Central memory CD8-positive, alpha-beta T cell (primary cell): ENCODE data around the gene MVP.

Source experiments
- ATAC-seq: fragments of 150-1000 bp; cut with Tn5 transposase; replicated peaks from 2 replicates; pipeline ENCODE4 v1.10.0; 2022; ENCODE audit warnings: mild to moderate bottlenecking, moderate FRiP score, moderate number of reproducible peaks; ENCODE audit not compliant: poor library complexity, severe bottlenecking; ENCODE audit errors: extremely low read depth
- DNase-seq, 2 donors: peaks; one replicate each; pipeline ENCODE4 v3.0.0; 2021; ENCODE audit warnings: low spot score in 2 of 2
- H3K27ac Mint-ChIP-seq: one replicate; pipeline ENCODE4 v1.8.0; 2022; ENCODE audit warnings: low read depth, mild to moderate bottlenecking, moderate library complexity, mixed read lengths
- H3K27me3 Mint-ChIP-seq: one replicate; pipeline ENCODE4 v1.8.0; 2022; ENCODE audit warnings: mixed read lengths
- H3K36me3 Mint-ChIP-seq: one replicate; pipeline ENCODE4 v1.8.0; 2022; ENCODE audit warnings: mild to moderate bottlenecking, moderate library complexity, mixed read lengths; ENCODE audit not compliant: insufficient read depth
- H3K4me1 Mint-ChIP-seq: one replicate; pipeline ENCODE4 v1.8.0; 2022; ENCODE audit warnings: mixed read lengths
- H3K4me3 Mint-ChIP-seq: one replicate; pipeline ENCODE4 v1.8.0; 2022; ENCODE audit warnings: mild to moderate bottlenecking, moderate library complexity, mixed read lengths
- H3K9me3 Mint-ChIP-seq: one replicate; pipeline ENCODE4 v1.8.0; 2022; ENCODE audit warnings: mixed read lengths

Gene MVP

DNA sequence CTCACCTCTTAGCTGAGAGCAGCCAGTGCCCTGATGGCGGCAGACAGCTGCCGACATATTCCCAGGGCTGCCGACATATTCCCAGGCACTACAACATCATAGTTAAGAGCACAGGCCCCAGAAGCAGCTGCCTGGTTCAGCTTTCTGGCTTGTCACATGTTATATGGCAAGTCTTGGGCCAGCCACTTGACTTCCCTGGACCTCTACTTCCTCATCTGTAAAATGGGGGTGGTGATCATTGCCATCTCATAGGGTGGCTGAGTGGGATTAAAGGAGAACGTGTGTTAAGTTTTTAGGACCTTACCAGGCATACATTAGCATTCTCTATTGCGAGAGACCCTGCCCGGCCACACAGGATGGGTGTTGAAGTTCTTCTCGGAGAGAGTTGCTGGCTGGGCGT lies 23.7 kb downstream of the MVP start:
- H3K36me3 Mint-ChIP-seq: peaks cover 50% of the 10 kb centered on the region
- DNase-seq: no peak
- H3K4me1 Mint-ChIP-seq: peaks cover 11% of the 10 kb centered on the region
- H3K9me3 Mint-ChIP-seq: no peaks in the 10 kb centered on the region
- H3K27me3 Mint-ChIP-seq: no peaks in the 10 kb centered on the region
- H3K27ac Mint-ChIP-seq: no peak overlapping the region
- H3K4me3 Mint-ChIP-seq: no peak overlapping the region
- ATAC-seq: no peak

DNA sequence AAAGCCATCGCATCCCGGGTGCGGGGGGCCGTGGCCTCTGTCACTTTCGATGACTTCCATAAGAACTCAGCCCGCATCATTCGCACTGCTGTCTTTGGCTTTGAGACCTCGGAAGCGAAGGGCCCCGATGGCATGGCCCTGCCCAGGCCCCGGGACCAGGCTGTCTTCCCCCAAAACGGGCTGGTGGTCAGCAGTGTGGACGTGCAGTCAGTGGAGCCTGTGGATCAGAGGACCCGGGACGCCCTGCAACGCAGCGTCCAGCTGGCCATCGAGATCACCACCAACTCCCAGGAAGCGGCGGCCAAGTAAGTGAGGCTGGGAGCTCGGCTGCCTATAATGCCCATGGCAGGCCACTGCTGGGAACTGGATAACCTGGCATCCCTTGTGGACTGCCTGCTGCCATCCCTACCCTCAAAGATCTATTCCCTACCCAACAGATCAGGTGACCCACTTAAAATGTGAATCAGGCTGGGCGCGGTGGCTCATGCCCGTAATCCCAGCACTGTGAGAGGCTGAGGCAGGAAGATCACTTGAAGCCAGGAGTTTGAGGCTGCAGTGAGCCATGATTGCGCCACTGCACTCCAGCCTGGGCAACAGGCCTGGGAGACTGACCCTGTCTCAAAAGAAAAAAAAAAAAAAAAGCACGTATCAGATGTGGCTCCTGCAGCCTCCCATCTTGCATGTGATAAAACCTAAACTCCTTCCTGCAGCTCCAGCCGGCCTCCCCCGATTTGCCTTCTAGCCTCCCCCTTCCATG lies 24.5 kb downstream of the MVP start:
- ATAC-seq (no peak), DNase-seq (no peak)
- H3K27ac Mint-ChIP-seq: no peak overlapping the region
- peaks cover 11% of the 10 kb centered on the region for H3K4me1 Mint-ChIP-seq
- no peaks in the 10 kb centered on the region for H3K9me3 Mint-ChIP-seq
- no peaks in the 10 kb centered on the region for H3K27me3 Mint-ChIP-seq
- no peak overlapping the region for H3K4me3 Mint-ChIP-seq
- H3K36me3 Mint-ChIP-seq: peaks cover 44% of the 10 kb centered on the region

DNA sequence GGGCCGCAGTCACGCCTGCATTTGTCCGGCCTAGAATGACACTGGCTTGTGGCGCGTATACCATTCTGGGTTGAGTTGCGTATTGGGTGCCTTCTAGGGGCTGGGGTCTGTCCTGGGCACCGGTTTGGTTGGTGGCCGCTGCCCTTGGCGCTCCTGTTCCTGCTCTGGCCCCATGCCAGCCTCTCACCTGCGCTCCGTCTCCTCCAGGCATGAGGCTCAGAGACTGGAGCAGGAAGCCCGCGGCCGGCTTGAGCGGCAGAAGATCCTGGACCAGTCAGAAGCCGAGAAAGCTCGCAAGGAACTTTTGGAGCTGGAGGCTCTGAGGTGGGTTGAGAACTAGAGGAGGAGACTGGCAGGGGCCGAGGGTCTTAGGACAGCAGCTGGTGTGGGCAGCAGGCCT lies 25.4 kb downstream of the MVP start:
- Mint-ChIP-seq H3K27me3 (no peaks in the 10 kb centered on the region), H3K36me3 (peaks cover 40% of the 10 kb centered on the region)

DNA sequence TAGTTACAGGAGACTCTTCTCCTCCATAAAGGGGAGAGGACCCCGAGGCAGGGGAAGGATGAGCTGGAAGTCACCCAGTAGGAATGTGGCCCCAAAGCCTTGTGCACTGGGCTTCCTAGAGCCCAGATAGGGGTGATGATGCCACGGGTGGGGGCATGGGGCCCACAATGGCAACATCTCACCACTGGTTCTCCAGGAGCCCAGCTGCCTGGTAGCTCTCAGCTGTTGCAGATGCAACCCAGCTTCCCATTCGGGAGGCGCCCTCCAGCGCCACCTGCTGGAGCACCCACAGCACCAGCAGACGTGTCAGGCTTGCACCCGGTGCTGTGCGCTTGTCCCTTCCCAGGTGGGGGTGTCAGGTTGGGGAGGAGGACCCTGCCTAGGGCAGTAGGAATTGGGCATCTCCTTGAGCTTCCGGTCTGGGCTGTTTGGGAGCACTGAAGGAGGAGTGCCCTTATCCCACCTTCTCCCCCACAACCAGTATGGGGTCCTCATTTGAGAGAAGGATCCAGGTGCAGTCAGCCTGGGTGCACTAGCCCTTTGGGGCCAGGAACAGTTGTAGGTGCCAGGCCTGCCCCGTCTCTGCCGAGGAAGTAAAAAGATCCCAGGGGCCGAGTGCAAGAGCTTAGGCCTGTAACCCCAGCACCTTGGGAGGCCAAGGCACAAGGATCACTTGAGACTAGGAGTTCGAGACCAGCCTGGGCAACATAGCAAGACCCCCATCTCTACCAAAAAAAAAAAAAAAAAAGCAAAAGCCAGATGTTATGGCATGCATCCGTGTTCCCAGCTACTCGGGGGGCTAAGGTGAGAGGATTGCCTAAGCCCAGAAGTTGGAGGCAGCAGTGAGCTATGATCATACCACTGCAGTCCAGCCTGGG lies 28.4 kb downstream of the MVP start:
- no peak overlapping the region for H3K4me3 Mint-ChIP-seq
- DNase-seq: peak; percentile 68
- H3K27me3 Mint-ChIP-seq: no peaks in the 10 kb centered on the region
- H3K4me1 Mint-ChIP-seq: peaks cover 11% of the 10 kb centered on the region
- H3K9me3 Mint-ChIP-seq: no peaks in the 10 kb centered on the region
- peak; percentile 85 for ATAC-seq
- peaks cover 20% of the 10 kb centered on the region for H3K36me3 Mint-ChIP-seq
- H3K27ac Mint-ChIP-seq: peak overlapping the region; percentile 71

More for the DNA sequence above, 25.4 kb downstream of the MVP start:
- Mint-ChIP-seq H3K4me1 (peaks cover 11% of the 10 kb centered on the region), H3K9me3 (no peaks in the 10 kb centered on the region), H3K27ac (peak overlapping the region; percentile 67), H3K4me3 (no peak overlapping the region)
- ATAC-seq (no peak), DNase-seq (no peak)

DNA sequence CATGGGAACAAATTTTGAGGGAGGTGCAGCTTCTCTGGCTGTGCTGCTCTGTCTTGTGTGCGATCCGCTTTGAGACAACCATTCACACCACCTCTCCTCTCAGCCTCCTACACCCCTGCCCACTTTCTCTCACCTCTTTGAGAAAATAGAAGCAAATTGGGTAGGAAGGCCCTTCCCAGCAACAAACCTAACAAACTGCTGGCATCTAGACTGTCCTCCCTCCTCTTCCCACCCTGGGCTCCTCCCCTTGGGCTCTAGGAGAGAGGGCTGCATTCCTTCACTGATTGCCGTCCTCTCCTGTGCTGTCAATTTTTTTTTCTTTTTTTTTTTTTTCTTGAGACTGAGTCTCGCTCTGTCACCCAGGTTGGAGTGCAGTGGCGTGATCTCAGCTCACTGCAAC lies 29.2 kb downstream of the MVP start:
- Mint-ChIP-seq H3K27ac (no peak overlapping the region), H3K4me1 (peaks cover 11% of the 10 kb centered on the region), H3K4me3 (no peak overlapping the region), H3K36me3 (peaks cover 17% of the 10 kb centered on the region), H3K27me3 (no peaks in the 10 kb centered on the region), H3K9me3 (no peaks in the 10 kb centered on the region)
- ATAC-seq: no peak
- DNase-seq: no peak

DNA sequence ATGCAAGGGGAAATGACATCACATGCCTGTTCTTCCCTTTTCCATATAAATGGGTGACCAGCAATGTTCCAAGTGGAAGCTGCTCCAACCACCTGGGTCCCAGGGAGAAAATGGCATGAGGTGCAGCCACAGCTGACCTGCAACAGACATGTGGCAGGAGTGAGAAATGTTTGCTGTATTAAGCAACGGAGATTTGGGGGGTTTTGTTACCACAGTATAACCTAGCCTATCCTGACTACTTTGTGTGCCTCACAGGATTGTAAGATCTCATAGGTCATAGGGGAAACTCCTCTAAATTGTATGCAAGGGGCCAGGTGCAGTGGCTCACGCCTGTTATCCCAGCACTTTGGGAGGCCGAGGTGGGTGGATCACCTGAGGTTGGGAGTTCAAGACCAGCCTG lies 30.7 kb downstream of the MVP start:
- H3K27ac Mint-ChIP-seq: no peak overlapping the region
- DNase-seq (no peak), ATAC-seq (no peak)
- no peaks in the 10 kb centered on the region for H3K27me3 Mint-ChIP-seq
- H3K4me1 Mint-ChIP-seq: peaks cover 5% of the 10 kb centered on the region
- H3K4me3 Mint-ChIP-seq: no peak overlapping the region
- H3K36me3 Mint-ChIP-seq: peaks cover 12% of the 10 kb centered on the region
- H3K9me3 Mint-ChIP-seq: no peaks in the 10 kb centered on the region

DNA sequence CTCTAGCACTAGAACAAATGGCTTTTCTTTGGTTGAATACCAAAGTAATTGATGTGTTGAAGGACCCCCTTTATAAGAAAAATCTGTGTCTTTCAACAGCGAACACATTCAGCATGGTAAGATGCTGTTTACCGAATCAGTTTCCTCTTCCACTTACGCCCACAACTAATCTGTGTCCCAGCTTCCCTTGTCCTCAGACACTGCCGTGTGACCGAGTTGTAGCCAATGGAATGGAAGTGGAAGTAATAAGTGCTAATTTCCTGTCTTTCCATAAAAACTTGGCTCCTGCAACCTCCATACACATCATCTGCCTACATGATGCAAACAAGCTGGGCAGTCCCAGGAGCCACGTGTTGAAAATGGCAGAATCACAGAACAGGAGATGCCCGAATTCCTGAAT lies 32.4 kb downstream of the MVP start:
- Mint-ChIP-seq H3K4me1 (peaks cover 5% of the 10 kb centered on the region), H3K4me3 (no peak overlapping the region), H3K9me3 (no peaks in the 10 kb centered on the region), H3K27me3 (no peaks in the 10 kb centered on the region), H3K27ac (no peak overlapping the region), H3K36me3 (peaks cover 10% of the 10 kb centered on the region)
- DNase-seq (no peak), ATAC-seq (no peak)

DNA sequence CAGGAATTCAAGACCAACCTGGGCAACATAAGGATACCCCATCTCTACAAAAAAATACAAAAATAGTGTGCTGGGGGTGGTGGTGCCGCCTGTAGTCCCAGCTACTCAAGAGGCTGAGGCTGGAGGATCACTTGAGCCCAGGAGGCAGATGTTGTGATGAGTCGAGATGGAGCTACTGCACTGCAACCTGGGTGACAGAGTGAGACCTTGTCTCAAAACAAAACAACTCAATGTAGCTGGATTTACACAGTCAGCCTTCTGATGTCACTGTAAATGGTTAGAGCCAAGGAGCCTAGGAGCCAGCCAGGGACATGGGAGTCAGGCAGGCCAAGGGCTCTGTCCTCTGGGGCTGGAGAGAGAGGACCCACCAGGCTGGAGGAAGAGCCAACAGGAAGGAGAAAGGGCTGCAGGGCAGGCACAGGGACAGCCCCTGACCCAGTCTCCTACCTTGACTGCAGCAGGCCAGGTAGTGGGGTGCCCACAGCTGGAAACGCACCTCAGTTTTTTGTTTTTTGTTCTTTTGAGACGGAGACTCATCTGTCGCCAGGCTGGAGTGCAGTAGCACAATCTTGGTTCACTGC lies 34.3 kb downstream of the MVP start:
- ATAC-seq: no peak
- no peak for DNase-seq
- Mint-ChIP-seq H3K36me3 (peaks cover 20% of the 10 kb centered on the region), H3K4me3 (no peak overlapping the region), H3K4me1 (no peaks in the 10 kb centered on the region), H3K27me3 (no peaks in the 10 kb centered on the region), H3K9me3 (no peaks in the 10 kb centered on the region), H3K27ac (no peak overlapping the region)

DNA sequence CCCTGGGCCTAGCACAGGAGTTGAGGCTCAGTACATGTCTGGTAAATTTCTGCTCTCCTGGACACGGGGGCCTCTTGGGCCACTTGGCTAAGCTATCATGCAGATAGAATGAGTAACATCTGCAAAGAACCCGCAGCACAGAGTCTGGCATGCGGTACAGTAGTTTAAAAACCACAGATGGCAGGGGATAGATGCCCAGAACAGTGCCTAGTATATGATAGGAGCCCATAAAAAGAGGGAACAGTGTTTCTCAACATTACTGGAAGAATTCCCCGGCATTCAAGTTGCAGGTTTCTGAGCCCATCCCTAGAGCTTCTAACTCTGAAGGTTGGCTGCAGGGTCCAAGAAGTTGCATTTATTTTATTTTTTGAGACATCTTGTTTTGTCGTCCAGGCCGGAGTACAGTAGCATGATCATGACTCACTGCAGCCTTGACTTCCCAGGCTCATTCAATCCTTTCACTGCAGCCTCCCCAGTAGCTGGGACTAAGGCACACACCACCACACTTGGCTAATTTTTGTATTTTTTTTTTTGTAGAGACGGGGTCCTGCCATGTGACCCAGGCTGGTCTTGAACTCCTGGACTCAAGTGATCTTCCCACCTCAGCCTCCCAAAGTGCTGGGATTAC lies 37.0 kb downstream of the MVP start:
- peaks cover 24% of the 10 kb centered on the region for H3K36me3 Mint-ChIP-seq
- no peak overlapping the region for H3K27ac Mint-ChIP-seq
- no peak for ATAC-seq
- no peaks in the 10 kb centered on the region for H3K27me3 Mint-ChIP-seq
- H3K4me3 Mint-ChIP-seq: no peak overlapping the region
- no peak for DNase-seq
- no peaks in the 10 kb centered on the region for H3K9me3 Mint-ChIP-seq
- peaks cover 13% of the 10 kb centered on the region for H3K4me1 Mint-ChIP-seq

DNA sequence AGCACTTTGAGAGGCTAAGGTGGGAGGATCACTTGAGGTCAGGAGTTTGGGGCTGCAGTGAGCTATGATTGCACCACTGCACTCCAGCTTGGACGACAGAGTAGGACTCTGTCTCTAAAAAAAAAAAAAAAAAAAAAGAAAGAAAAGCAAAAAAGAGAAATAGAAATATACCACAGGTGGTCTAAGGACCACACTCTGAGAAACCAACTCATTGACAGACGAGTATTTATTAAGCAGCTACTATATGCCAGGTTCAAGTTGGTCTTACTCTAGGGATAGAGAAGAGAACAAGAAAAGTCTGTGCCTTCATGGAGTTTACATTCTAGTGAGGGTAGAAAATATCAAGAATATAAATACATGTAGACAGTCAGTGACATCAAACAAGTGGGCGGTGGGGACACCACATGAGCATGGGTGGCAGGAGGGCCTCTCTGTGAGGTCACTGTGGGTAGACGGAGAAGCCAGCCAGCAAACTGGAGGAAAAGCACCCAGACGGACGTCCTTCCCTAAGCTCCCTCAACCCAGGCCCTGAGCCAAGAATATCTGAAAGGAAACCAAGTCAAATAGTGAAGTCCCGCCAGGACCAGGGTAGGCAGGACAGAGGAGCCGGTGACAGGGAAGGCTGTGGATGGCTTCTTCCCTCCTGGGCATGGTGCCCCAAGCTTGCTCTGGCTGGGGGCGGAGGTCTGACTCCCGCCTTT lies 38.0 kb downstream of the MVP start:
- H3K27ac Mint-ChIP-seq: peak overlapping the region; percentile 53

DNA sequence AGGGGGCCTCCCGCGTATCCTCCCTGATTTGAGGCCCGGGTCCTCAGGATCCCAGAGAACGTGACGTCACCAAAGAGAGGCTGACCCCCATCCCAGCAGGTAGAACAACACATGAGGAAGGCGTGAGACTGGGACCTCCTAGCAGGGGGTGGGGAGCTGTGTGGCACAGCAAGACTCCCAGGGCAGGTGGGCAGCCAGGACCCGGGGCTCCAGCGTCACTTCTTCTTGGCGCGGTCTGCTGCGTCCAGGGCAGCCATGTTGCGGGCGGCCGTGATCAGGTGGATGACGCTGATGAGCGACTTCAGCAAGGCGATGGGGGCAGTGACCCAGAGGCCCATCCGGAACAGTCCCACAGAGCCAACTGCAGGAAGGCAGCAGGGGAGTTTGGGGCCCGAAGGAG lies 38.7 kb downstream of the MVP start:
- no peak for ATAC-seq

More for the DNA sequence above, 38.0 kb downstream of the MVP start:
- DNase-seq (no peak), ATAC-seq (no peak)
- H3K4me3 Mint-ChIP-seq: no peak overlapping the region
- no peaks in the 10 kb centered on the region for H3K9me3 Mint-ChIP-seq
- no peaks in the 10 kb centered on the region for H3K27me3 Mint-ChIP-seq
- peaks cover 27% of the 10 kb centered on the region for H3K36me3 Mint-ChIP-seq
- peaks cover 21% of the 10 kb centered on the region for H3K4me1 Mint-ChIP-seq

DNA sequence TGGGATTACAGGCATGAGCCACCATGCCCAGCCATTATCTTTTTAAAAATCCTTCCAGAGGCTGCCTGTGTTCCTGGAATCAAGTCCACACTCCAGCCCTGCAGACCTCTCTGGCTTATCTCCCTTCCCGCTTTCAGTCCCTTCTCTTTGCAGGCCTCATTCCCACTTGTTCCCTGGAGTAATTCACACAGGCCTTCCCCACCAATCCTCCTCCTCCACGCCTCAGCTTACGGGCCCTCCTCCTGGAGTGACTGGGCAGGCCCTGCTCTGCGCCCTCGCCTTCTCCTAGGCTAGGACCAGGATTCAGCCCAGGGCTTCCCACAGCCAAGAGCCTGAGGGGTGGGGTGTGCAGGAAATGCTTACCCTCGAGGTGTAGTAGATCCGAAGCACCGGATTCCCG lies 40.0 kb downstream of the MVP start:
- Mint-ChIP-seq H3K9me3 (no peaks in the 10 kb centered on the region), H3K36me3 (peaks cover 27% of the 10 kb centered on the region), H3K4me1 (peaks cover 25% of the 10 kb centered on the region), H3K4me3 (no peak overlapping the region), H3K27me3 (no peaks in the 10 kb centered on the region), H3K27ac (no peak overlapping the region)
- DNase-seq (no peak), ATAC-seq (no peak)

More for the DNA sequence above, 38.7 kb downstream of the MVP start:
- H3K27ac Mint-ChIP-seq: peak overlapping the region; percentile 53
- no peaks in the 10 kb centered on the region for H3K27me3 Mint-ChIP-seq
- no peaks in the 10 kb centered on the region for H3K9me3 Mint-ChIP-seq
- peaks cover 25% of the 10 kb centered on the region for H3K4me1 Mint-ChIP-seq
- no peak for DNase-seq
- peaks cover 27% of the 10 kb centered on the region for H3K36me3 Mint-ChIP-seq
- no peak overlapping the region for H3K4me3 Mint-ChIP-seq
